HG02970 (cell line): ENCODE data around the gene WDR45B.

Source experiments
- ATAC-seq: cut with Tn5 transposase; IDR thresholded peaks from one replicate; pipeline ENCODE4 v1.9.1; 2021; ENCODE audit warnings: mild to moderate bottlenecking, moderate library complexity, moderate number of reproducible peaks; ENCODE audit not compliant: unreplicated experiment, low FRiP score

The WDR45B gene

DNA sequence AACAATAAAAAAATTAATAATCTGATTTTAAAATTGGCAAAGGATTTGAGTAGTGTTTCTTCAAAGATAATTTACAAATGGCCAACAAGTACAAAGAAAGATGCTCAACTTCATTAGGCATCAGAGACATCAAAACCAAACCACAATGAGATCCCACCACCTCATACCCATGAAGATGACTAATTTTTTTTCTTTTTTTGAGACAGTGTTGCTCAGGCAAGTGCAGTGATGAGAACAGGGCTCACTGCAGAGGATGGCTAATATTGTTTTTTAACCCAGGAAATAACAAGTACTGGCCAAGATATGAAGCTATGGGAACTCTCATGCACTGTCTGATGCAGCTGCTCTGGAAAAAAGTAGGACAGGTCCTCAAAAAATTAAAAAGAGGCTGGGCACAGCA, 14.9 kb downstream of the WDR45B start:
- ATAC-seq = no peak

DNA sequence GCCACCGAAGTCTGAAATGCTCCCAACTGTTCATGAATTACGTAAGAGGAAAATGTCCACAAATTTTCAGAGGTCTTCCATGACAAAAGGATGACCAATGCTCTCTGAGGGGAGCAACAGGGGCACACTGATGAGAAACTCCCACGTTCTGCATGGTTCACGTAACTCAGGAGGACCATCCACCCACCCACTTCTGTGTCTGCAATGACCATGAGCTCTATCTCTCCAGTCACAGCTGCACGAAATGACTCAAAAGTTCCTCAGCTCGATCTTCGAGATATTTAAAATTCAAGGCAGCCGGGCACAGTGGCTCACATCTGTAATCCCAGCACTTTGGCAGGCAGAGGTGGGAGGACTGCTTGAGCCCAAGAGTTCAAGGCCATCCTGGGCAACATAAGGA, 15.8 kb downstream of the WDR45B start:
- ATAC-seq = no peak

DNA sequence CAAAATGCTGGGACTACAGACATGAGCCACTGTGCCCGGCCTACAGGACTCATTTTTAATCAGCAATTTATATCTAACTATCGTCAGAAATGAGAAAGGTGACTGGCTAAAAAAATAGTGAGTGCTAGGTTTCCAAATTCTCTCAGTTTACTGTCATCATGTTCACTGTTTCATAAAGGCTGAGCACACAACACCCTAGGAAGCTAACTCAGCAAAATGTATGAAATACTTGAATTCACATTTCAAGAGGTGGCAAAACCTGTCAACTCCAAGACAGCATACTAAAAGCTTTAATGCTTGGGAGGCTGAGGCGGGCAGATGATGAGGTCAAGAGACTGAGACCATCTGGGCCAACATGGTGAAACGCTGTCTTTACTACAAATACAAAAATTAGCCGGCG, 16.7 kb downstream of the WDR45B start:
- no peak for ATAC-seq

DNA sequence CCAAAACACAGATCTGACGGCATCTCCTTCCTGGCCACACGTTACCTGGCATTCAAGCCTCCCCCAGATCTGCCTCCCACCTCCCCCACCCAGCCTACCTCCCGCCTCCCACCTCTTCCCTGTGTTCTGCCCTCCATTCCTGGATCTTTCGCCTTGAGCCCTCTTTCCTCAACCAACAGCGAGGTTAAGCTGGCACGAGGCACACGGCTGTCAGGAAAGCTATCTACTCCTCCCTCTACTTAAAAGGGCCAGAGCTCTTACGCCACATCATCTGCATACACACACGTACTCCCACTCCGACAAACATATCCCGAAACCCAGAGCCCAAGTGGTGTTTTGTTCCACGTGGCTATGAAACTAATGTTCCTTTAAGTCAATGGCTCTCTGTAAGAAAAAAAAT, 18.0 kb downstream of the WDR45B start:
- ATAC-seq = no peak

DNA sequence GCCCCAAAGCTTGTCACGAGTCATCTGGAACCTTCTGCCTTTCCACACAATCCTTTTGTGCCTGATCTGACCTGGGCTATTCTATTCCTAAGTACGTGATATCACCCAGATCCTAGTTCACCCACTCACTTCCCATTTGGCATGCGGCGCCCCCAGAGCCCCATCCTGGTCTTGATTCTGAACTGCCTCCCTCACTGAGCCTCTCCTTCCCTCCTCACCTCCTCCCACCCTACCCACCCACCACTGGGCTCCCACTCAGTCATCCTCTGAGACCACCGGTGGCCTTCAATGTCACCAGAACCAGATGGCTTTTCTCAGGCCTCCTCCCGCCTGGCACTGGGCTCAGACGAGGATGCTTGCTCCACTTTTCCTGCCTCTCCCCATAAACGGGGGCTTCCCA, 18.5 kb downstream of the WDR45B start:
- no peak for ATAC-seq

DNA sequence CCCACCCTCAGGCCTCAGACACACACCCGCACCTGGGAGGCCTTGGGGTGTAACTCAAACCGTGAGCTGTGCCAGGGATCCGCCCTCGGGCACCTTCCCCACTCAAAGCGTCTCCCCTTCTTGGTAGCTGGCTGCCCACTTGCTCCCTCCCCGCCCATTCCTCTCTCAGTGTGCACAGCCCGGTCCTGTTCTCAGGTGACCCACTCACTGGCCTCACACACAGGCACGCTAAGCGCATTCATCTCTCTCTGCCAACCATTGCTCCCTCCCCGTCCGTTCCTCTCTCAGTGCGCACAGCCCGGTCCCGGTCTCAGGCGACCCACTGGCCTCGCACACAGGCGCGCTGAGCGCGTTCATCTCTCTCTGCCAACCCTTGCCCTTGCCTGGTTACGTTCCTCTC, 20.8 kb downstream of the WDR45B start:
- ATAC-seq = no peak

DNA sequence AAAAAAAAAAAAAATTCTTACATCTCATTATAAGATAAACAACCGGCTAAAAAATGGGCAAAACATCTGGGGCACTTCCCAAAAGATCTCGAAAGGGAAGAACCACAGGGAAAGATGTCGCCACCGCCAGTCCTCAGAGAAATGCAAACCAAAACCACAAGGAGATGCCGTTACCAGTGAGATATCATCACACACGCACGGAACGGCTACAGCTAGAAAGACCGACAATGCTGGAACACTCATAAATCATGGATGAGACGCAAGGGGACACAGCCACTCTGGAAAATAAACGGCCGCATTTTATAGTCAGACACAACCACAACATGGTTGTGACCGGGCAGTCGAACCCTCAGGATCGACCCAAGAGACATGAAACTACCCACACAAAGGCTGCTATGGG, 24.5 kb downstream of the WDR45B start:
- ATAC-seq = no peak

DNA sequence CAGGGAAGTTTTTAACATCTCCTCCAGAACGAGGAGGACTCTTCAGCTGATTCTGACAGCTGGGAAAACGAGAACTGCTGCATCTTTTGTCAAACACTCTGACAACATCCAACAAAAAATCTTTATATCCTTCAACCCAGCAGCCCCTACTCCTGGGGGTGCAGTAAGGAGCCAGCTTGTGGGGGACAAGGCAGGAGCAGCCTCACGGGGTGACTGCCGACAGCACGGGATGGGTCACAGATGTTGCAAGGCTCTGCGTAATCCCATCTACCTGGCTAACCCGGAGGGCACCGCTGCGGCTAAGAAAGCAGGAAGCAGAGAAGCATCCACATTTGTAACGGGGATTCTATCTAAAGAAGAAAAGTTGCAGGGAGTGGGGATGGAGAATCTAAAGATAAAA, 28.6 kb downstream of the WDR45B start:
- ATAC-seq = no peak

DNA sequence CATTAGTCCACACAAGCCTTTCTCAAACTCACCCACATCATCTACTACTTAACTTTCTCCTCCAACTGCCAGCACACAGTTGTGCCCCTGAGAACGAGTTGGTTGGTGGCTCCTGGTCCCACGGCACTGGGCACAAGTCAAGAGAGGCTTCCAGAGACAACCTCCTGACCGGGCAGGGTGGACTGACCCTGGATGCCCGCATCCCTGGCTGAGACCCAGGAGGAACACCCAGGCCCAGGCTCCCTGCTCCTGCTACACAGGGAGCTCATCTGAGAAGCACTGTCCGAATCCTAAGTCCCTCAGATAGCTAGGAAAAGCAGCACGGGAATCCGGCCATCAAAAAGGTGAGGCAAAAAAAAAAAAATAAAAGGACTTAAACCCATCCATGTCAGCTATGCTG, 29.0 kb downstream of the WDR45B start:
- ATAC-seq = no peak

DNA sequence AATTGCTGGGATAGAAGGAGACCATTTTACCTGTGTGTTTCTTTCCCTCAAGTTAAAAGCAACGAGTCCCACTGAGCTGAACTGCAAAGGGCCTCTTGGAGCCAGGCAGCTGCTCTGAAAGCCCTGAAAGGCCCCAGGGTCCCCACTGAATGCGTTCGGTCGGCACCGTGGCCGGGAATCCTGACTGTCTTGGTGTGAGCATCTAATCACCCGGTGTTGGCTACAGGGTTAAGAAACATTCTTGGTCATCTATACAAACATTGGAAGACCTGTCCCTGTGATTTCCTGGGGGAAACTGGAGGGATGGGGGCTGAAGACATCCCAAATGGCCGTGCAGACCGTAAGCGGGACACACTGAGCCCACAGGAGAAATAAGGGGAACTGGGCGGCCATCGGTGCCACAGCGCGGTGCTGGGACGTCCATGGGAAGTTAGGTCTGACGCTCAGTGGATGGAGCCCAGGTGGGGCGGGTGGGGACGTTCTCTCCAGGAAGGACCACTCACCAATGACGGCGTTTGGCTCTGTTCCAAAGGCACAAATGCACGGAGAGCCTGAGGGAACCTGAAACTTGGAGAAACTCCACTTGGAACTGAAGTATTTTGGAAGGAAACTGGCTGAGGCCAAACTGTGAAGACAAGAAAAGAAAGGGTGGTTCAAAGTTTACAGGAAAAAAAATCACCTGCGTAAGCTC, 32.1 kb downstream of the WDR45B start:
- ATAC-seq = no peak

DNA sequence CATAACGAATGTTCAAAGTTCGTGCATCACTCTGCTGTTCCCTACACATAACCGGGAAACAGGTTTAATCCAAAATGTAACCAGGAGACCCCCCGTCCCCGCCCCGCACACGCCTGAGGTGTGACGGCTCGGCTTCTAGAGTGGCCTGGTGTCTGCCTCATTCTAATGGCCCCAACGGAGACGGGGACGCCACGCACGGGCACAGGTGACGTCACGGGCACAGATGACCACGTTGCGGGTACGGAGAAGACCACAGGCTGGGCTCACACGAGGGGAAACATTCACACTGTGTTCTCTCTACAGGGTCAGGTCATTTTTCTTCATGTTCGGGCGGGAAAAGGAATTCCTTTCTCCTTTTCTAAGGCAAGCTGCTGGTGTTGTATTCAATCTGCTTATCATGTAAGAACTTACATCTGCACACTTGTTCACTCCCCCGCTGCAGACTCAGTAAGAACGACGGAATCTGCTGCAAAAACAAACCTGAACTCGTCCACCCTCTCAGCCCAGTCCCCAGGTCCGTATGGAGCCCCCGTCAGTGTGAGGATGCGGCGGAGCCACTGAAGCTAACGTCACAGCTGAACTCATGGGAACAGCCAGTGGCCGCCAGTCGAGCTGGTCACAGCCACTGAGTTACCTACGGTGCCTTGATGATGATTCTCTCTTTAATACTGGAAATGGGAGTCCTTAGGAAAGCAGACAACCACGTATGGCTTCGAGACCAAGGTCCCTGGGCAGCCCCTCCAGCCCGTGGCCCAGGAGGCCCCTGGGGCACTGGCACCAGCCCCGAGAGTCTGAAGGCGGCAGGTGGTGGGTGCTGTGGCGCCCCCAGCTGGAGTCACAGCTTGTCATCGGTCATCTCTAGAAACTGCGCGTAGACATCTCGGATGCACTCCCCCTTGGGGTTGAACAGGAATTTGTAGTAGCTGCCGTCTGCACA, 32.9 kb downstream of the WDR45B start:
- ATAC-seq = no peak

DNA sequence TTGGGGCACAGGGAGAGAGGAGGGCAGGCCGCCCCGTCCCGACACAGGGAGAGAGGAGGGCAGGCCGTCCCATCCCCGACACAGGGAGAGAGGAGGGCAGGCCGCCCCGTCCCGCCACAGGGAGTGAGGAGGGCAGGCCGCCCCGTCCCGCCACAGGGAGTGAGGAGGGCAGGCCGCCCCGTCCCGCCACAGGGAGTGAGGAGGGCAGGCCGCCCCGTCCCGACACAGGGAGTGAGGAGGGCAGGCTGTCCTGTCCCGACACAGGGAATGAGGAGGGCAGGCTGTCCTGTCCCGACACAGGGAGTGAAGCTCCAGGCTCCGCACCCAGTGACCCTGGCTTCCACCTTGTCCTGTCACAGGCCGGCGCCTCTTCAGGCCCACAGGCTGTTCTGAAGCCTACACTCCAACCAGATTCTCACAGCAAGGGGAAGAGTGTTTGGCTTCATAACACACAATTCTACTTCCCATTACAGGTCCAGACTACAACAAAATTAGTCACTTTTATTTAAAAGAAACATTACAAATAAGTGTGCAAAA, 34.1 kb downstream of the WDR45B start:
- ATAC-seq = no peak

DNA sequence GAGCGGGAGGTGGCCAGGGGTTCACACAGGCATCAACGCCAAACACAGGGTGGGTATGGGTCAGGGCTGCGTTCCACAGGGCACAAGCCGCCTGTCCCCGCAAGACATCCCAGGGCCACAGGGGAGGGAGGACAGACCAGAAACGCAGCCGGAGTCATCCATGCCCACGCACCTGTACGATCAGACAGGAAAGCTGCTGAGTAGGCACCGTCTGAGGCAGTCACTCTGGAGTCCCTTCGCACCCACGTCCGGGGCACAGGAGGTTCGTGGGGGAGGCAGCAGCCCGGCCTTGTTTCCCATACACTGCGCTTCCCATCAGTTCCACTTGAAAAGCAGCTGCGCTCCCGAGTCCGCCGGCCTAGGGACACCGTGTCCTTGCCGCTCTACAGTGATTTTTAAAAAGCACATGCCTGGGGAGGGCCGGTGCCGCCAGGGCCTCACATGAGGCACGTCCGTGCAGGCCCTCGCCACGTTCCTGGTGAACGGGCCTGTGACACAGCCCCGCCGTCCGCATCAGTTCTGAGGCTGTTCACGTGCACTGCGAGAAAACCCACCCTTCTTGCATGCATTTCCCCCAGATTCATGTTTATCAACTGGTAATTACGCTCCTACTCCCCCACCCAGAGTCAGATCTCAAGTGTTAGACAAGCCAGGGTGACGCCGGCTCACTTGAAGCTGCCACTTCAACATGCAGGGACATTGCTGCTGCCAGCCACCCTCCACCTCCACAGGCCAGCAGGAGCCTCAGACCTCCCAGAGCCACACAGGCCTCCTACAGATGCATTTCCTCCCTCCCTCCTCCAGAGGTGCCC, 34.8 kb downstream of the WDR45B start:
- ATAC-seq = no peak

DNA sequence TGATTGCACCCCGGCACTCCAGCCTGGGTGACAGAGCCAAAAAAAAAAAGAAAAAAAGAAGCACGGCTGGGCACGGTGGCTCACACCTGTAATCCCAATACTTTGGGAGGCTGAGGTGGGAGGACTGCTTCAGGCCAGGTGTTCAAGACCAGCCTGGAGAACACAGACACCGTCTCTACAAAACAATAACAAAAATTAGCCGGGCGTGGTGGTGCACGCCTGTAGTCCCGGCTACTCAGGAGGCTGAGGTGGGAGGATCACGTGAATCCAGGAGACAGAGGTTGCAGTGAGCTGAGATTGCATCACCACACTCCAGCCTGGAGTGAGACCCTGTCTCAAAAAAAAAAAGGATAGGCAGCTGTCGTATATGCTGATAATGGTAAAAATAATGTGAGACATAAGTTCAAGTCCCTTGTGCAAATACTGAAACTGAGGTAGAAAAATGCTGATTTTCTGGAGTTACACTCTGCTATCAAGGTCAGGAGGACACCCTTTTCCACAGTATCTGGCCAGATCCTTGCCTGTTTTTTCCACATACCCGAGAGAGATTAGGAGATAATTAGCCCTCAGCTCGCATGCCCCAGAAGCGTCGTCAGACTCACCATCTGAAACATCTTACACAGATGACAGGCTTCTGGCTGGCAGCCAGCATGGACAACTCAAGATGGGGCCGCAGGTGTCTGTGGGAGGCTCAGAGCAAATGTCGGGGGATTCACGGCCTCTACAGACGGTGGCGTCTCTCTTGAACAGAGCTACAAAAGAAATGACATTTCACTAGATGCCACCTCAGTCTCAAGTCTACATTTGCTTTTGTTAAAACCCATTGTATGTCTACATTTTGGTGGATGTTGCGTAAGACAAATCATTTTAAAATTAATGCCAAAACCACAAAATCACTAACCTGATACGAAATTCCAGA, 36.8 kb downstream of the WDR45B start:
- no peak for ATAC-seq

DNA sequence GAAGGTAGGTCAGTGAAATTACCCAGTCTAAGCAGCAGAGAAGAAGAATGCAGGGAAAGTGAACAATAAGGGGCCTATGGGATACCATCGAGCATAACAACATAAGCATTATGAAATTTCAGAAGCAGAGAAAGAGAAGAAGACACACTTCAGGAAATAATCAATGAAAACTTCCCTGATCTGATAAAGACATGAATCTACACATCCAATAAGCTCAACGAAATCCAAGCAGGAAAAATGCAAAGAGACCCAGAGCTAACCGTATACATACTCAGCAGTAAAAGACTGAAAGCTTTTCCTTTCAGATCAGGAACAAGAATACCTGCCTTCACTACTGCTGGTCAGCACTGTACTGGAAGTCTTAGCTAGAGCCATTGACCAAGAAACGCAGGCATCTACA, 38.6 kb downstream of the WDR45B start:
- ATAC-seq = no peak

DNA sequence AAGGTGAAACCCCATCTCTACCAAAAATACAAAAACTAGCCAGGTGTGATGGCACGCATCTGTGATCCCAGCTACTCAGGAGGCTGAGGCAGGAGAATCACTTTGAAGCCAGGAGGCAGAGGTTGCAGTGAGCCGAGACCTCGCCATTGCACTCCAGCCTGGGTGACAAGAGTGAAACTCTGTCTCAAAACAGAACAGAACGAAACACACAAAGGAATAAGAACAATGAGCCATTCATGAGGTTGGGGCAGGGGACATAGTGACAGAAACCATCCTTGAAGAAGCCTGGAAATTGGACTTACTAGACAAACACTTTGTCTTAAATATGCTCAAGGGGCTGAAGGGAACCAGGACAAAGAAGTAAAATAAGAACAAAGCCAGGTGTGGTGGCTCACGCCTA, 39.4 kb downstream of the WDR45B start:
- ATAC-seq = no peak

DNA sequence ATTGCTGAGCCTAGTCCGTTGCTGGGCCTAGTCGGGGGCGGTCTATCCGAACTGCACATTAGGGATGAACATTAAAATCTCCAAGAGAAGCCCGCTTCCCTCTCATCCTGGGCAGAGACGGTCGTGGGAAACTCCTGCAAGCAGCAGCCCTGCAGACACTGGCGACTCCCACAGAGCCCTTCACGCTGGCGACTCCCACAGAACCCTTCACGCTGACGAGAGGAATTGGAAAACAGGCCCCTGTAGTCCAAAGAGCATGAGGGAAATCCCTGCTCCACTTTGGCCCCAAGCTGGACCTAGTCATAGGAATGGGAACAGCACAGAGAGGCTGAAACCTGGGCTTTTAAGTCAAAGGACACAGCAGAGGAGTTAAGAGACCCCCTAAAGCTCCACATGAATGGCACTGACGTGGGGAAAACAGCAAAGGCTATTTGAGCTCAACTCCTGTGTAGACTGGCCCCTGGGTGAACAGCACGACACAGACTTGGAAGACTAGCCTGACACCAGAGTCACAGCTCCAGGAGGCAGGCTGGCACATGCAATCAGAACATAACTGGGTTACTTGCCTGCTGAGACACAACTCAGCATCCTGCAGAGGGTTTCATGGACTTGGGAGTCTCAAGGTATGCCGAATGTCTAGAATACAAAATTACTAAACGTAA, 42.2 kb downstream of the WDR45B start:
- ATAC-seq = no peak

DNA sequence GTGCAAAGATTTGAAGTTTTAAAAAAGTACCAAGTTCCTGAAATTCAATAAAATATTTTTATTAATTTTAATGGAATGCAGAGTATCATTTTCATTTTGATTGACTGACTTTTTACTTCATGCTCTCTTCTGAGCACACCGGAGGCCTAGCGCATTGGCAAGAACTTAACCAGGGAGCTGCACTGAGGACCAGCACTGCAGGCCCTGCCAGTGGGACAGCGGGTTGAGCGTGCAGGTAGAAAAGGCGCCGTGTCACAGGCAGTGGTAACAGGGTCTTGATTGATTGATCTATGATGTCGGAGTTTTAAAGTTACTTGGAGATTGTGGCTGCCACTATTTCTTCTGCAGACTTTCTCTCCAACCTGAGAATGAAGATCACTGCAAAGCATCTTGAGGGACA, 43.7 kb downstream of the WDR45B start:
- no peak for ATAC-seq

DNA sequence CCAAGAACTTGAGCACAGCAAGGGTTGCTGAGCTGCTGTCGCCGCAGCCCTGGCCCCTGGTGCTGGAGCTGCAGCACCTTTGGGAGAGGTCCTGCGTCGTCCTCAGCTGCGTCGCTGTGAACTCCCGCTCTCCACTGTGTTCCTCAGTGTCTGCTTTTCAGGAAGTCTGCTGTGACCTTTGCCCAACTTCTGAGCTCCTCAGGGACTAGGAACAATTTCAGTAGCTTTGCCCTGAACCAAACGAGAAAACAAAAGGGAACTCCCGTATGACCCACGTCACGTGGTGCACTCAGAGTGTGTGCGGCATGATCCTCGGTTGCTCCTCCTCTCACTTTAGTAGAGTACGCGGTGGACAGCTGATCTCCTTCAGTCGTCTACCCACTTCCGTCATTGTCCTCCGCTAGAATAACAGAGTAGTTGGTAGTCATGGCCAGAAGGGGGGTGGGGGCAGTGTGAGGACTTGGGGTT, 44.2 kb downstream of the WDR45B start:
- ATAC-seq = no peak
